ENCODE data around the gene CCDC157. TPM values are rescaled to one million over a fixed set of nuclear protein-coding genes. Genes with fewer than 3 reads are reported as not detected.

Gene CCDC157
- total RNA-seq, 1 donor from 2014 or later, result 0.53 TPM

DNA sequence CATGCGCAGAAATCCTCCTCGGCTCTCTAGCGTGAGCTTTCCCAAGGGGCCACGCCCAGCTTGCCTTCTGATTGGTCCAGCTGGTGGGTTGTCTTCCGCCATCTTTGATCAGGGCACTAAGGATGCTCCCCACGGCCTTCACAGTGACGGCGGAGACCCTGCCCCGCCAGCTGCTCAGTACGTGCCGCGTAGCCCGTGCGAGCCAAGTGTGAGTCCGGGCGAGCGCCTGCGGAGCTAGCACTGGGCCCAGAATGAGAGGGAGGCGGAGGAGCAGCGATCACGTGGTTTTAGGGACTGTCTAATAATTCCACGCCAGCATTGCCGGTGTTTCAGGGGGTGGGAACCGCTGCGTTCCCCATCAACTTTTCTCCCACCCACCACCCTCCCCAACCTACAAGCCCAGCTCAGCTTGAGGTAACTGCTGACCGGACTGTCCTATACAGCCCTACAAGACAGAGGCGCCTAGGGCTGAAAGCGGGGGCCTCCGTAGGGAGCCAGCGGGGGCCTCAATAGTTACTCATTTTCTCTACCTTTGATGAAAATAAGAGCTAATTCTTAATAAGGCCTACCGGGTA lies 67.2 kb downstream of the CCDC157 start:
- DNase-seq (ENCODE audit: low read depth), result peak; percentile 97

DNA sequence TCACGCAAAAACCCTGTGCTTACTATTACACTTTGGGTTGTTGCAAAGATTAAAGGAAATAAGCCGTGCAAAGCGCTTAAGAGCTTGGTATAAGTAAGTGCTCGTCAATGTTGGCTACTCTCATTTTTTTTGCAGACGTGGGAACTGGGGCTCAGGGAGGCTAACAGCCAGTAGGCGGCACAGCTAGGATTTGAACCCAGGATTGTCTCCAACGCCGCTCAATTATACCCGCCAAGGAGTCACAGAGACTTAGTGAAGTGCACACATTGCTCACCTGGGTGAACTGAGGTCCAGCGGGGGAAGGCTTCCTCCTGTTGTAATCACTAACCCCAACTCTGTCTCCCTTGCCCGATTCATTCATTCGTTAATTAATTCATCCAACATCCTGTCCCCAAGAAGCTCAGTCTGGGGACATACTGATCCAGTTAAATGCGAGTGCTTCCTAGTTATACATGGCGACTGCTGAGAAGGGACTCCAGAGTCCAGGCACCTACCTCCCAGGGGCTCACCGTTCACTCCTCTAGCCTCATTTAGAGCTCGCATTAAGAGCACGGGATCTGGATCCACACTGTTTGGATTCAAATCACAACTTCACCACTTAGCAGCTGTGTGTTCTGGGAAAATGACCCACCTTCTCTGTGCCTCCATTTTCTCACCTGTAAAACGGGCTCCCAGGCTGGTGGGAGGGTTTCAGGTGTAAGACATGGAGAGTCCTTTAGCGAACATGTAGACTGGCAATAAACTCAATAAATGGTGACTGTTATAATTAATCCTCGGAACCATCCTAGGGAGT lies 67.9 kb downstream of the CCDC157 start:
- FAIRE-seq (no peak), DNase-seq (ENCODE audit: low read depth) (peak; percentile 50)
- TF ChIP-seq, protein P1, sequence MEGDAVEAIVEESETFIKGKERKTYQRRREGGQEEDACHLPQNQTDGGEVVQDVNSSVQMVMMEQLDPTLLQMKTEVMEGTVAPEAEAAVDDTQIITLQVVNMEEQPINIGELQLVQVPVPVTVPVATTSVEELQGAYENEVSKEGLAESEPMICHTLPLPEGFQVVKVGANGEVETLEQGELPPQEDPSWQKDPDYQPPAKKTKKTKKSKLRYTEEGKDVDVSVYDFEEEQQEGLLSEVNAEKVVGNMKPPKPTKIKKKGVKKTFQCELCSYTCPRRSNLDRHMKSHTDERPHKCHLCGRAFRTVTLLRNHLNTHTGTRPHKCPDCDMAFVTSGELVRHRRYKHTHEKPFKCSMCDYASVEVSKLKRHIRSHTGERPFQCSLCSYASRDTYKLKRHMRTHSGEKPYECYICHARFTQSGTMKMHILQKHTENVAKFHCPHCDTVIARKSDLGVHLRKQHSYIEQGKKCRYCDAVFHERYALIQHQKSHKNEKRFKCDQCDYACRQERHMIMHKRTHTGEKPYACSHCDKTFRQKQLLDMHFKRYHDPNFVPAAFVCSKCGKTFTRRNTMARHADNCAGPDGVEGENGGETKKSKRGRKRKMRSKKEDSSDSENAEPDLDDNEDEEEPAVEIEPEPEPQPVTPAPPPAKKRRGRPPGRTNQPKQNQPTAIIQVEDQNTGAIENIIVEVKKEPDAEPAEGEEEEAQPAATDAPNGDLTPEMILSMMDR (IDR thresholded peaks at IDR 0.05; ENCODE audit: insufficient read depth, low read length, severe bottlenecking), result peak; percentile 29
- H3K27me3 ChIP-seq (ENCODE audit: control insufficient read depth, insufficient read depth, low read length), result no peaks in the 10 kb centered on the region
- H3K36me3 ChIP-seq (ENCODE audit: control insufficient read depth, insufficient read depth, low read length), result peaks cover 5% of the 10 kb centered on the region
- H3K4me3 ChIP-seq (ENCODE audit: low read depth, low read length), result peak overlapping the region; percentile 49

More for the DNA sequence above, 67.2 kb downstream of the CCDC157 start:
- no peaks in the 10 kb centered on the region for H3K27me3 ChIP-seq (ENCODE audit: control insufficient read depth, insufficient read depth, low read length)
- no peak for FAIRE-seq
- TF ChIP-seq, protein P1 (IDR thresholded peaks at IDR 0.05; ENCODE audit: insufficient read depth, low read length, severe bottlenecking), result no peak
- H3K36me3 ChIP-seq (ENCODE audit: control insufficient read depth, insufficient read depth, low read length), result peaks cover 5% of the 10 kb centered on the region
- peak overlapping the region; percentile 41 for H3K4me3 ChIP-seq (ENCODE audit: low read depth, low read length)

DNA sequence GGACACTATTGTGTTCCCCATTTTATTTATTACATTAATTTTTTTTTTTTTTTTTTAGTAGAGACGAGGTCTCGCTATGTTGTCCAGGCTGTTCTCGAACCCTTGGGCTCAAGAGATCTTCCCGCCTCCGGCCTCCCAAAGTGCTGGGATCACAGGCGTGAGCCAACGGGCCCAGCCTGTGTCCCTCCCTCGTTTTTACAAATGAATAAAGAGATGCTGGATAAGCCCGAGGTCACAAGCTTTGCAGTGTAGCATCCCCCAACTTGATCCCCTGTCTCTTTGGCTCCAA lies 68.5 kb downstream of the CCDC157 start:
- TF ChIP-seq, protein P1 (IDR thresholded peaks at IDR 0.05; ENCODE audit: insufficient read depth, low read length, severe bottlenecking), result no peak
- H3K36me3 ChIP-seq (ENCODE audit: control insufficient read depth, insufficient read depth, low read length), result peaks cover 5% of the 10 kb centered on the region
- no peak for FAIRE-seq
- peak; percentile 15 for DNase-seq (ENCODE audit: low read depth)
- H3K4me3 ChIP-seq (ENCODE audit: low read depth, low read length), result peak overlapping the region; percentile 49
- H3K27me3 ChIP-seq (ENCODE audit: control insufficient read depth, insufficient read depth, low read length), result no peaks in the 10 kb centered on the region

DNA sequence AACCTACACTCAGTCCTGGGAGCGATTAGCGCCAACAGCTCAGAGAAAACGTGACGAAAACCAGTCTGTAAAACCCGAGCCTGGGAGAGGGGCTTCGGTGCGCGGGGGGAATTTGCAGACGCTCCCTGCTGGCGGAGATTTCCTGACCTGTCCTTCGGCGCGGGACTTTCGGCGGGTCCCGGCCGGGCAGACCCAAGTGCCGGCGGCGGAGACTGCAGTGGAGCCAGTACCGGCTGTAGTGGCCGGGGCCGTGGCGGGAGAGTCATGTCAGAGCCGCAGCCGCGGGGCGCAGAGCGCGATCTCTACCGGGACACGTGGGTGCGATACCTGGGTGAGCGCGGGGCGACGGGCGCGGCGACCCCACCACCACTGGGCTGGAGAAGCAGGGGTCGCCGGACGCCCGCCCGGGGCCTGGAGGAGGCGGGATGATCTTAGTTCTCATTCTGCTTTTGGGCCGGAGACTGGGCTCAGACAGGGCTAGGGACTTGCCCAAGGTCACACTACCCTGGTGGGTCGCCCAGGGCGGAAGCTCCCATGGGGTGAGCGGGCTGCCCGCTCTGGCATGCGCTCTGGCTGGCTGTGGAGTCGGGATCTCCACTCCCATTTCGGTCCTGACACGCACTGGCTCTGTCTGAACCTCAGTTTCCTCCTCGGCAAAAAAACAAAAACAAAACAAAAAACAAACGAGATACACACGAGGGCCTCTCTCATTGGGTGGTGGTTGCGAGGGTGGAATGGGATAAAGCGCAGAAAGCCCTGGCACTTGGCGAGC lies 69.0 kb downstream of the CCDC157 start, which contains the start of gene MTFP1:
MTFP1 (plus strand) TSS at position 153 of the 772 bp plus-strand sequence; CDS start at position 265, 112 bp downstream.
- DNase-seq (ENCODE audit: low read depth) (peak; percentile 53), FAIRE-seq (no peak)
- Histone ChIP-seq H3K36me3 (ENCODE audit: control insufficient read depth, insufficient read depth, low read length) (peaks cover 5% of the 10 kb centered on the region), H3K4me3 (ENCODE audit: low read depth, low read length) (peak within 1 kb of the TSS; percentile 49), H3K27me3 (ENCODE audit: control insufficient read depth, insufficient read depth, low read length) (no peaks in the 10 kb centered on the region)
- TF ChIP-seq, protein P1 (IDR thresholded peaks at IDR 0.05; ENCODE audit: insufficient read depth, low read length, severe bottlenecking), result no peak

Other genes with a start within 250 kb of the CCDC157 start
- gene LIF, start 110.2 kb upstream of the CCDC157 start, total RNA-seq, result under 0.01 and 0.26 TPM in 2 replicates
- not detected in 2 replicates for gene OSM, start 90.2 kb upstream of the CCDC157 start, total RNA-seq
- 2.4 and 7.0 TPM in 2 replicates for gene CASTOR1, start 67.5 kb upstream of the CCDC157 start, total RNA-seq
- 6.6 and 12.2 TPM in 2 replicates for gene TBC1D10A, start 30.1 kb upstream of the CCDC157 start, total RNA-seq
- gene SF3A1, start 113 bp upstream of the CCDC157 start, total RNA-seq, result 17.9 and 20.1 TPM in 2 replicates
- 14.1 and 15.5 TPM in 2 replicates for gene RNF215, start 30.4 kb downstream of the CCDC157 start, total RNA-seq
- gene SEC14L2, start 40.0 kb downstream of the CCDC157 start, total RNA-seq, result 32.6 and 34.5 TPM in 2 replicates
- gene MTFP1, start 68.8 kb downstream of the CCDC157 start, total RNA-seq, result 16.0 and 53.2 TPM in 2 replicates
- not detected in 2 replicates for gene SEC14L3, start 115.0 kb downstream of the CCDC157 start, total RNA-seq
- gene SEC14L4, start 148.7 kb downstream of the CCDC157 start, total RNA-seq, result under 0.01 TPM in 1 of 2 replicates, not detected in the other
- not detected in 2 replicates for gene SEC14L6, start 189.7 kb downstream of the CCDC157 start, total RNA-seq
- 0.13 and 0.26 TPM in 2 replicates for gene GAL3ST1, start 217.7 kb downstream of the CCDC157 start, total RNA-seq
- gene PES1, start 234.9 kb downstream of the CCDC157 start, total RNA-seq, result 97.2 and 108 TPM in 2 replicates